HCT116 (cell line): ENCODE measurements around the gene FGFBP2. TPM values are rescaled to one million over a fixed set of nuclear protein-coding genes. Genes with fewer than 3 reads are reported as not detected.

Experiments used
- ATAC-seq: fragments of 200-7000 bp; cut with Tn5 transposase; 2 replicates; pipeline ENCODE4 v1.9.1; 2020; ENCODE audit warnings: mild to moderate bottlenecking, moderate library complexity
- BruUV-seq: library from RNA; stranded (reverse); fragments of 400-500 nt; replicated peaks from 2 replicates; lab custom pipeline; 2021; lab: Mats Ljungman, UMichigan
- CTCF ChIA-PET: fragments of 300-600 bp; sonication (Branson Sonifier 250); formaldehyde crosslinking; loops from one replicate; lab custom pipeline; 2021; ENCODE audit warnings: antibody characterized with exemption; lab: Charles Lee
- POLR2A ChIA-PET: fragments of 300-600, 350-600 bp; sonication (Branson Sonifier 250); formaldehyde crosslinking; loops from one replicate; lab custom pipeline; 2021; ENCODE audit warnings: antibody characterized with exemption; lab: Charles Lee
- RAD21 ChIA-PET, 2 experiments: fragments of 300-600 bp; sonication (Branson Sonifier 250); formaldehyde crosslinking; loops; one replicate each; lab custom pipeline; 2023; ENCODE audit warnings: low total read pairs in 2 of 2; ENCODE audit not compliant: uncharacterized antibody in 2 of 2, unreplicated experiment in 2 of 2, low non-redundant PET in 1 of 2; lab: Charles Lee
- DNase-seq: peaks from one replicate; pipeline ENCODE4 v3.0.0-alpha.2; 2010; ENCODE audit warnings: low read depth, low spot score
- H2AFZ ChIP-seq: fragments of 200-600 bp; shearing (Covaris generic), sonication (generic); 2 replicates; pipeline ENCODE4 v1.6.1; 2017; ENCODE audit warnings: low read depth, mixed run types, mixed read lengths, antibody characterized with exemption, low read length; ENCODE audit not compliant: poor library complexity, severe bottlenecking
- H3K27ac ChIP-seq: 2 replicates; pipeline ENCODE4 v1.5.1; 2012; ENCODE audit warnings: low read depth, low read length
- H3K27me3 ChIP-seq: fragments of 200-600 bp; sonication (generic); 2 replicates; pipeline ENCODE4 v1.6.1; 2016; ENCODE audit warnings: mixed run types, low read length, mixed read lengths; ENCODE audit not compliant: insufficient read depth
- H3K36me3 ChIP-seq, 2 experiments: fragments of 200-500 bp in 1 of 2; fragments of 200-600 bp in 1 of 2; sonication (Bioruptor generic) in 1 of 2; sonication (generic) in 1 of 2; 2 replicates each; pipeline versions ENCODE4 v1.5.1 to v1.6.1; 2014 to 2016; ENCODE audit warnings: low read length in 2 of 2, inconsistent platforms in 1 of 2, mixed read lengths in 1 of 2, mixed run types in 1 of 2; ENCODE audit not compliant: insufficient read depth in 2 of 2, control insufficient read depth in 1 of 2
- H3K4me1 ChIP-seq, 2 experiments: fragments of 200-600 bp in 1 of 2; sonication (generic) in 1 of 2; 2 replicates each; pipeline versions ENCODE4 v1.5.1 to v1.6.1; 2012 to 2017; ENCODE audit warnings: low read length in 2 of 2, inconsistent platforms in 1 of 2, mild to moderate bottlenecking in 1 of 2, mixed read lengths in 1 of 2, mixed run types in 1 of 2, moderate library complexity in 1 of 2; ENCODE audit not compliant: insufficient read depth in 2 of 2, control insufficient read depth in 1 of 2
- H3K4me2 ChIP-seq: fragments of 200-600 bp; sonication (generic); 2 replicates; pipeline ENCODE4 v1.6.1; 2017; ENCODE audit warnings: mixed run types, low read length, mixed read lengths
- H3K4me3 ChIP-seq, 2 experiments: fragments of 200-600 bp in 1 of 2; sonication (generic) in 1 of 2; replicated peaks in 1 of 2; 2 replicates each; pipeline ENCODE4 v1.5.1; 2011 to 2016; ENCODE audit warnings: low read length in 2 of 2, control low read depth in 1 of 2, low read depth in 1 of 2, mild to moderate bottlenecking in 1 of 2, mixed read lengths in 1 of 2, mixed run types in 1 of 2
- H3K79me2 ChIP-seq: fragments of 200-600 bp; sonication (generic); 2 replicates; pipeline ENCODE4 v1.6.1; 2017; ENCODE audit warnings: mild to moderate bottlenecking, mixed run types, low read length, moderate library complexity, mixed read lengths; ENCODE audit not compliant: insufficient read depth
- H3K9ac ChIP-seq: fragments of 200-600 bp; sonication (generic); 2 replicates; pipeline ENCODE4 v1.6.1; 2016; ENCODE audit warnings: low read length, mixed read lengths
- H3K9me2 ChIP-seq: fragments of 200-600 bp; sonication (generic), shearing (Covaris generic); 2 replicates; pipeline ENCODE4 v1.6.1; 2017; ENCODE audit warnings: mixed run types, mild to moderate bottlenecking, moderate library complexity; ENCODE audit not compliant: insufficient read depth
- H3K9me3 ChIP-seq, 2 experiments: fragments of 200-500 bp in 1 of 2; fragments of 200-600 bp in 1 of 2; sonication (Bioruptor generic) in 1 of 2; sonication (generic) in 1 of 2; 2 replicates each; pipeline ENCODE4 v1.6.1; 2014 to 2017; ENCODE audit warnings: low read length in 2 of 2, mixed read lengths in 2 of 2, inconsistent platforms in 1 of 2, low read depth in 1 of 2, mild to moderate bottlenecking in 1 of 2, mixed run types in 1 of 2, moderate library complexity in 1 of 2; ENCODE audit not compliant: control insufficient read depth in 1 of 2, insufficient read depth in 1 of 2
- H4K20me1 ChIP-seq: fragments of 200-600 bp; sonication (generic), shearing (Covaris generic); 2 replicates; pipeline ENCODE4 v1.6.1; 2017; ENCODE audit warnings: mixed run types, mild to moderate bottlenecking, moderate library complexity; ENCODE audit not compliant: insufficient read depth
- CBX3 ChIP-seq: IDR thresholded peaks from 2 replicates; pipeline ENCODE4 v1.6.1; 2012; ENCODE audit warnings: low read depth
- CEBPB ChIP-seq: IDR thresholded peaks from 2 replicates; pipeline ENCODE4 v1.6.1; 2012; ENCODE audit warnings: low read depth
- EGR1 ChIP-seq: IDR thresholded peaks from 2 replicates; pipeline ENCODE4 v1.6.1; 2012; ENCODE audit warnings: low read depth
- ELF1 ChIP-seq: IDR thresholded peaks from 2 replicates; pipeline ENCODE4 v1.6.1; 2012; ENCODE audit warnings: low read depth, borderline replicate concordance
- EZH2phosphoT487 ChIP-seq: fragments of 200-600 bp; IDR thresholded peaks from 2 replicates; pipeline ENCODE4 v1.6.1; 2018; ENCODE audit warnings: antibody characterized with exemption, borderline replicate concordance
- JUND ChIP-seq: IDR thresholded peaks from 2 replicates; pipeline ENCODE4 v1.6.1; 2012
- MAX ChIP-seq: IDR thresholded peaks from 2 replicates; pipeline ENCODE4 v1.6.1; 2012
- POLR2A ChIP-seq: IDR thresholded peaks from 2 replicates; pipeline ENCODE4 v1.7.0; 2011; ENCODE audit warnings: borderline replicate concordance; ENCODE audit not compliant: insufficient read depth, insufficient read length; ENCODE audit errors: extremely low read depth
- POLR2AphosphoS5 ChIP-seq: IDR thresholded peaks from 2 replicates; pipeline ENCODE4 v1.6.1; 2011; ENCODE audit warnings: mild to moderate bottlenecking, low read depth, low read length, moderate library complexity
- REST ChIP-seq: IDR thresholded peaks from 2 replicates; pipeline ENCODE4 v1.6.1; 2012; ENCODE audit warnings: low read depth
- TCF7L2 ChIP-seq: IDR thresholded peaks from 2 replicates; pipeline ENCODE4 v1.7.0; 2011; ENCODE audit warnings: borderline replicate concordance, inconsistent platforms; ENCODE audit not compliant: insufficient read depth, insufficient read length; ENCODE audit errors: extremely low read depth
- YY1 ChIP-seq: IDR thresholded peaks from 2 replicates; pipeline ENCODE4 v1.6.1; 2011; ENCODE audit warnings: low read length, low read depth, moderate library complexity, mild to moderate bottlenecking; ENCODE audit not compliant: insufficient replicate concordance; ENCODE audit errors: extremely low read depth
- ZBTB33 ChIP-seq: IDR thresholded peaks from 2 replicates; pipeline ENCODE4 v1.6.1; 2011; ENCODE audit warnings: mild to moderate bottlenecking, low read length, moderate library complexity; ENCODE audit not compliant: insufficient replicate concordance; ENCODE audit errors: extremely low read depth
- ZFX ChIP-seq: fragments of 450-650 bp; IDR thresholded peaks from 2 replicates; pipeline ENCODE4 v1.6.1; 2017
- ZNF274 ChIP-seq: fragments of 200-500 bp; sonication (Bioruptor generic); IDR thresholded peaks from 2 replicates; pipeline ENCODE4 v1.6.1; 2014; ENCODE audit warnings: mild to moderate bottlenecking, low read depth, low read length, inconsistent platforms
- intact Hi-C: fragments of 100-400 bp; cut with micrococcal nuclease; formaldehyde crosslinking; loops from 2 replicates; pipeline ENCODE4 v1.10.0; 2022
- total RNA-seq: library from RNA; stranded (reverse); gene quantifications from one replicate; pipeline ENCODE4 v1.2.1, GENCODE V29; 2021; ENCODE audit not compliant: unreplicated experiment

Gene FGFBP2
- total RNA-seq, 1 experiment from 2014 or later: not detected

- DNase-seq (no peak), ATAC-seq (no peak)
- no peaks in the 10 kb centered on the region for H3K9me3 ChIP-seq
- no peaks in the 10 kb centered on the region for H3K9me2 ChIP-seq
- no TSS peak for BruUV-seq
- CTCF ChIA-PET: no interaction called here
- intact Hi-C loops: no loop called here
- no peak overlapping the region for H3K9ac ChIP-seq
- no peak overlapping the region for H3K27ac ChIP-seq
- POLR2A ChIA-PET: no interaction called here
- H3K4me2 ChIP-seq: no peak overlapping the region
- H3K36me3 ChIP-seq: no peaks in the 10 kb centered on the region
- H3K4me3 ChIP-seq: no peak overlapping the region
- TF ChIP-seq ELF1 (no peak), MAX (no peak), EZH2phosphoT487 (no peak), POLR2A (no peak), CBX3 (no peak), TCF7L2 (no peak), REST (no peak), POLR2AphosphoS5 (no peak), ZNF274 (no peak), ZBTB33 (no peak), JUND (no peak), CEBPB (no peak), YY1 (no peak), EGR1 (no peak), ZFX (no peak)
- H3K27me3 ChIP-seq: no peaks in the 10 kb centered on the region
- no peaks in the 10 kb centered on the region for H3K79me2 ChIP-seq
- no peak overlapping the region for H2AFZ ChIP-seq
- no peaks in the 10 kb centered on the region for H3K4me1 ChIP-seq
- RAD21 ChIA-PET: no interaction called here
- no peaks in the 10 kb centered on the region for H4K20me1 ChIP-seq
These were observed 34.1 kb downstream of the FGFBP2 start for GRCh38 chr4:15928883-15929282.
